GM18511 (cell line): ENCODE data around the gene DST.

ENCODE experiments used
- ATAC-seq: cut with Tn5 transposase; IDR thresholded peaks from one replicate; pipeline ENCODE4 v1.9.1; 2021; ENCODE audit warnings: mild to moderate bottlenecking, moderate library complexity; ENCODE audit not compliant: unreplicated experiment

Gene DST

GRCh38 chr6:56489559-56489958 is 153.1 kb downstream of the DST start:
- ATAC-seq: no peak

- ATAC-seq: no peak
Observed at GRCh38 chr6:56488281-56488680, 154.4 kb downstream of the DST start.

- ATAC-seq: no peak
Observed at GRCh38 chr6:56486681-56487080, 156.0 kb downstream of the DST start.

GRCh38 chr6:56484669-56485068 is 158.0 kb downstream of the DST start:
- ATAC-seq: no peak

GRCh38 chr6:56483929-56484328 is 158.8 kb downstream of the DST start:
- ATAC-seq: no peak

GRCh38 chr6:56482525-56482924 is 160.2 kb downstream of the DST start:
- ATAC-seq: no peak

- ATAC-seq: no peak
Observed at GRCh38 chr6:56481957-56482356, 160.7 kb downstream of the DST start.

- ATAC-seq: no peak
Observed at GRCh38 chr6:56480654-56481337, 161.9 kb downstream of the DST start.

- no peak for ATAC-seq
Observed at GRCh38 chr6:56480246-56480645, 162.4 kb downstream of the DST start.

- no peak for ATAC-seq
Observed at GRCh38 chr6:56479381-56479780, 163.3 kb downstream of the DST start.

- ATAC-seq: no peak
Observed at GRCh38 chr6:56478202-56478601, 164.5 kb downstream of the DST start.

GRCh38 chr6:56477241-56477640 is 165.4 kb downstream of the DST start:
- ATAC-seq: no peak

GRCh38 chr6:56475736-56476457 is 166.8 kb downstream of the DST start:
- ATAC-seq: no peak

- no peak for ATAC-seq
Observed at GRCh38 chr6:56474532-56474931, 168.2 kb downstream of the DST start.

GRCh38 chr6:56463443-56463842 is 179.2 kb downstream of the DST start:
- ATAC-seq: no peak

GRCh38 chr6:56459030-56459805 is 183.5 kb downstream of the DST start:
- no peak for ATAC-seq

- no peak for ATAC-seq
Observed at GRCh38 chr6:56458324-56458884, 184.3 kb downstream of the DST start.

GRCh38 chr6:56456785-56457184 is 185.9 kb downstream of the DST start:
- ATAC-seq: no peak

- ATAC-seq: no peak
Observed at GRCh38 chr6:56450882-56451739, 191.6 kb downstream of the DST start.

GRCh38 chr6:56450376-56450775 is 192.3 kb downstream of the DST start:
- no peak for ATAC-seq

- no peak for ATAC-seq
Observed at GRCh38 chr6:56448046-56448445, 194.6 kb downstream of the DST start.
